CD4-positive, alpha-beta T cell (primary cell): ENCODE results near the gene AP1M2. TPM values are rescaled to one million over a fixed set of nuclear protein-coding genes. Genes with fewer than 3 reads are reported as not detected.
A peak's percentile ranks its signal among the peaks of the same experiment; 100 is the strongest.

ENCODE experiments used
- ATAC-seq: fragments of 200-7000 bp; cut with Tn5 transposase; one replicate; pipeline ENCODE4 v1.10.0; 2022; ENCODE audit warnings: mild to moderate bottlenecking; ENCODE audit not compliant: poor library complexity
- CTCF ChIA-PET: fragments of 350-600 bp; sonication (Branson Sonifier 250); formaldehyde crosslinking; loops from one replicate; lab custom pipeline; 2021; ENCODE audit warnings: antibody characterized with exemption, inconsistent platforms; lab: Charles Lee
- POLR2A ChIA-PET: fragments of 350-600 bp; sonication (Branson Sonifier 250); formaldehyde crosslinking; loops from one replicate; lab custom pipeline; 2021; ENCODE audit warnings: antibody characterized with exemption, inconsistent platforms; lab: Charles Lee
- DNase-seq, 14 experiments: peaks; one replicate each; pipeline ENCODE4 v3.0.0-alpha.2; 2013 to 2020; ENCODE audit warnings: mixed read lengths in 2 of 14
- H3K27ac ChIP-seq, 2 donors: one replicate each; pipeline versions ENCODE4 v1.5.1 to v1.7.0; 2013; ENCODE audit warnings: low read length in 2 of 2, low read depth in 1 of 2, mild to moderate bottlenecking in 1 of 2
- H3K27me3 ChIP-seq, 2 experiments: 1 replicate in 1 of 2; 2 replicates in 1 of 2; pipeline versions ENCODE4 v1.6.1 to v1.7.0; 2013; ENCODE audit warnings: low read length in 2 of 2, control low read depth in 1 of 2, mild to moderate bottlenecking in 1 of 2, moderate library complexity in 1 of 2; ENCODE audit not compliant: insufficient read depth in 2 of 2, control insufficient read depth in 1 of 2
- H3K36me3 ChIP-seq: one replicate; pipeline ENCODE4 v1.6.1; 2013; ENCODE audit warnings: low read length, control low read depth; ENCODE audit not compliant: insufficient read depth
- H3K4me1 ChIP-seq: one replicate; pipeline ENCODE4 v1.6.1; 2013; ENCODE audit warnings: low read length, control low read depth; ENCODE audit not compliant: insufficient read depth
- H3K4me3 ChIP-seq: one replicate; pipeline ENCODE4 v1.5.1; 2013; ENCODE audit warnings: mild to moderate bottlenecking, low read length, moderate library complexity
- H3K9me3 ChIP-seq, 2 experiments: 1 replicate in 1 of 2; 2 replicates in 1 of 2; pipeline versions ENCODE4 v1.6.1 to v1.7.0; 2013; ENCODE audit warnings: low read length in 2 of 2, mild to moderate bottlenecking in 2 of 2, control low read depth in 1 of 2, moderate library complexity in 1 of 2; ENCODE audit not compliant: control insufficient read depth in 1 of 2, insufficient read depth in 1 of 2
- H3K27ac Mint-ChIP-seq: one replicate; pipeline ENCODE4 v1.8.0; 2020; ENCODE audit warnings: mixed read lengths
- H3K27me3 Mint-ChIP-seq: one replicate; pipeline ENCODE4 v1.8.0; 2021; ENCODE audit warnings: mixed read lengths
- H3K36me3 Mint-ChIP-seq: one replicate; pipeline ENCODE4 v1.8.0; 2021; ENCODE audit warnings: low read depth, mixed read lengths
- H3K4me1 Mint-ChIP-seq: one replicate; pipeline ENCODE4 v1.8.0; 2021; ENCODE audit warnings: low read depth, mixed read lengths
- H3K4me3 Mint-ChIP-seq: one replicate; pipeline ENCODE4 v1.8.0; 2020; ENCODE audit warnings: mild to moderate bottlenecking, mixed read lengths
- H3K9me3 Mint-ChIP-seq: one replicate; pipeline ENCODE4 v1.8.0; 2020; ENCODE audit warnings: mixed read lengths
- intact Hi-C, 2 experiments: fragments of 100-400 bp; cut with DNase I in 1 of 2; cut with micrococcal nuclease in 1 of 2; formaldehyde crosslinking; loops; one replicate each; pipeline versions ENCODE4 v1.15.1 to v1.9.0; 2023 to 2025; cut with DNase I, micrococcal nuclease
- total RNA-seq, 174 experiments: library from RNA in 2 of 174; stranded (reverse) in 2 of 174; gene quantifications; one replicate each; pipeline ENCODE4 v1.2.3 and lab custom pipeline; 2021 to 2026
- TF ChIP-seq, protein P1 (sequence below): fragments of 200-600 bp; IDR thresholded peaks from one replicate; pipeline ENCODE4 v1.8.0; 2022; ENCODE audit warnings: antibody characterized with exemption, mild to moderate bottlenecking

Gene AP1M2
- total RNA-seq, 2 experiments from 2014 or later = 0.77 TPM; not detected in 1

DNA sequence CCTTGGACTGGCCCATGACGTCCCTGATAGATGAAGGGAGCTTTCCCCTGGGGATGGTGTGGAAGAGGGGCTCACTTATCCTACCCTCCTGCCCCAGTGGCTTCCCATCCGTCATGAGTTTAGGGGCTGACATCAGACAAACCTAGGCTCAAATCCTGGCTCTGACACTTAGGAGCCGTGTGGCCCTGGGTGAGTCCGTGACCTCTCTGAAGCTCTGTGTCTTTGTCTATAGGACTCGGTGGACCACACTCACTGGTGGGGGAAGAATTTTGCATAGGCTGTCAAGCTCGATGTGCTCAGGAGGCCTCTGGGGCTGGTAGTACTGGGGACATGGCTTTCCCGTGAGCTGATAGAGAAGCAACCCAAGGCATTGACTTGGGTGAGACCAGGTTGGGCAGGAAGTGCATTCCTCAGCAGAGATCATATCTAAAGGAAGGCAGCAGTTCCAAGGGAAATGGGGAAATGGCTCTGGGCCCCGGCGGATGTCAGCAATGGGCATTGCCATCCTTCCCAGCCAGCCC lies 17.4 kb upstream of the AP1M2 start:
- peak overlapping the region; percentile 99 to 100 for H3K27ac ChIP-seq
- H3K4me3 ChIP-seq = peak overlapping the region; percentile 96
- POLR2A ChIA-PET = interaction anchor here (0.7 to 5.0 kb wide), 13 partner anchors 9 to 271 kb away, joined by 3 to 82 read pairs (median 15); partner anchors contain the start of genes CDKN2D, DNM2, ILF3 and KRI1
- intact Hi-C loops = loop anchor here (2.0 to 5.0 kb wide), 4 partner anchors 24 to 48 kb away; partner anchors contain the start of gene ILF3 (in 1 of the 2)
- Mint-ChIP-seq H3K27me3 (no peaks in the 10 kb centered on the region), H3K4me1 (peaks cover 31% of the 10 kb centered on the region), H3K27ac (peak overlapping the region; percentile 95), H3K9me3 (no peaks in the 10 kb centered on the region), H3K36me3 (peaks cover 13% of the 10 kb centered on the region), H3K4me3 (peak overlapping the region; percentile 100)
- DNase-seq = peak in 6 of 14 experiments; percentile 14 to 42 (median 32)
- peaks cover 45% of the 10 kb centered on the region for H3K4me1 ChIP-seq
- CTCF ChIA-PET = interaction anchor here (1.3 to 5.4 kb wide), 4 partner anchors 18 to 48 kb away, joined by 4 to 27 read pairs (median 14); no protein-coding TSS in a partner anchor
- H3K36me3 ChIP-seq = no peaks in the 10 kb centered on the region
- no peaks in the 10 kb centered on the region for H3K27me3 ChIP-seq
- no peak for ATAC-seq
- H3K9me3 ChIP-seq = no peaks in the 10 kb centered on the region
- TF ChIP-seq, protein P1, sequence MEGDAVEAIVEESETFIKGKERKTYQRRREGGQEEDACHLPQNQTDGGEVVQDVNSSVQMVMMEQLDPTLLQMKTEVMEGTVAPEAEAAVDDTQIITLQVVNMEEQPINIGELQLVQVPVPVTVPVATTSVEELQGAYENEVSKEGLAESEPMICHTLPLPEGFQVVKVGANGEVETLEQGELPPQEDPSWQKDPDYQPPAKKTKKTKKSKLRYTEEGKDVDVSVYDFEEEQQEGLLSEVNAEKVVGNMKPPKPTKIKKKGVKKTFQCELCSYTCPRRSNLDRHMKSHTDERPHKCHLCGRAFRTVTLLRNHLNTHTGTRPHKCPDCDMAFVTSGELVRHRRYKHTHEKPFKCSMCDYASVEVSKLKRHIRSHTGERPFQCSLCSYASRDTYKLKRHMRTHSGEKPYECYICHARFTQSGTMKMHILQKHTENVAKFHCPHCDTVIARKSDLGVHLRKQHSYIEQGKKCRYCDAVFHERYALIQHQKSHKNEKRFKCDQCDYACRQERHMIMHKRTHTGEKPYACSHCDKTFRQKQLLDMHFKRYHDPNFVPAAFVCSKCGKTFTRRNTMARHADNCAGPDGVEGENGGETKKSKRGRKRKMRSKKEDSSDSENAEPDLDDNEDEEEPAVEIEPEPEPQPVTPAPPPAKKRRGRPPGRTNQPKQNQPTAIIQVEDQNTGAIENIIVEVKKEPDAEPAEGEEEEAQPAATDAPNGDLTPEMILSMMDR = no peak

DNA sequence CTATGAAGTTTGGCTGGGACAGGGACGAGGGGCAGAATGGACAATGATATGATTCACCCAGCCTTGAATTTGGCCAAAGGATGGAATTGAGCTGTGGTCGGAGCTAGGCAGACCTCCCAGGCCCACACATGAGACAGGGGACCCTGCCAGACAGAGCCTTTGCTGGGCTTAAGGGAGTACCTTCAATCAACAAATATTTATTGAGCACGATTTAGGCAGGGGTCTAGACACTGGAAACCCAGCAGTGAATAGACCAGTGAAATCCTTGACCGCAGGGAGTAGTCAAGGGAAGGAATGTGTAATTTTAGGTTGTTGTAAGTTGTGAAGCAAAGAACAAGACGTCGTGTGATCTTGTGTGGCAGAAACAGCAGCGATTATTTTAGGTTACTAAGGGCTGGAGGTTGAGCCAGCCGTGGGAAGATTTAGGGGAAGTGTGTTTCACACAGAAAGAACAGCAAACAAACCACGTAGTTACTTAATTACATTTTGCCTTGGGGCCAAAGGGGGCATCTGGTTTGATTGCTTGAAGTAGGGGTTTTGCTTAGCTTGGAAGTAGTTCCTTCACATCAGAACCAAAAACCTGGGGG lies 16.9 kb upstream of the AP1M2 start:
- ChIA-PET POLR2A (interaction anchor here (0.6 to 5.0 kb wide), 25 partner anchors 9 to 271 kb away, joined by 3 to 82 read pairs (median 5); partner anchors contain the start of genes CDKN2D, DNM2, ILF3 and KRI1), CTCF (interaction anchor here (1.3 to 5.4 kb wide), 4 partner anchors 18 to 49 kb away, joined by 4 to 27 read pairs (median 14); no protein-coding TSS in a partner anchor)
- H3K9me3 Mint-ChIP-seq = no peaks in the 10 kb centered on the region
- ATAC-seq = peak; percentile 27
- no peaks in the 10 kb centered on the region for H3K27me3 Mint-ChIP-seq
- Histone ChIP-seq H3K4me3 (peak overlapping the region; percentile 96), H3K36me3 (no peaks in the 10 kb centered on the region), H3K27me3 (no peaks in the 10 kb centered on the region), H3K9me3 (no peaks in the 10 kb centered on the region), H3K4me1 (peaks cover 44% of the 10 kb centered on the region), H3K27ac (peak overlapping the region; percentile 99 to 100)
- peaks cover 13% of the 10 kb centered on the region for H3K36me3 Mint-ChIP-seq
- H3K4me3 Mint-ChIP-seq = peak overlapping the region; percentile 100
- H3K4me1 Mint-ChIP-seq = peaks cover 31% of the 10 kb centered on the region
- intact Hi-C loops = loop anchor here (1.0 to 5.0 kb wide), 5 partner anchors 23 to 48 kb away; partner anchors contain the start of gene ILF3 (in 1 of the 2)
- TF ChIP-seq, protein P1 = no peak
- DNase-seq = peak in 12 of 14 experiments; percentile 15 to 73 (median 35)
- H3K27ac Mint-ChIP-seq = peak overlapping the region; percentile 95

DNA sequence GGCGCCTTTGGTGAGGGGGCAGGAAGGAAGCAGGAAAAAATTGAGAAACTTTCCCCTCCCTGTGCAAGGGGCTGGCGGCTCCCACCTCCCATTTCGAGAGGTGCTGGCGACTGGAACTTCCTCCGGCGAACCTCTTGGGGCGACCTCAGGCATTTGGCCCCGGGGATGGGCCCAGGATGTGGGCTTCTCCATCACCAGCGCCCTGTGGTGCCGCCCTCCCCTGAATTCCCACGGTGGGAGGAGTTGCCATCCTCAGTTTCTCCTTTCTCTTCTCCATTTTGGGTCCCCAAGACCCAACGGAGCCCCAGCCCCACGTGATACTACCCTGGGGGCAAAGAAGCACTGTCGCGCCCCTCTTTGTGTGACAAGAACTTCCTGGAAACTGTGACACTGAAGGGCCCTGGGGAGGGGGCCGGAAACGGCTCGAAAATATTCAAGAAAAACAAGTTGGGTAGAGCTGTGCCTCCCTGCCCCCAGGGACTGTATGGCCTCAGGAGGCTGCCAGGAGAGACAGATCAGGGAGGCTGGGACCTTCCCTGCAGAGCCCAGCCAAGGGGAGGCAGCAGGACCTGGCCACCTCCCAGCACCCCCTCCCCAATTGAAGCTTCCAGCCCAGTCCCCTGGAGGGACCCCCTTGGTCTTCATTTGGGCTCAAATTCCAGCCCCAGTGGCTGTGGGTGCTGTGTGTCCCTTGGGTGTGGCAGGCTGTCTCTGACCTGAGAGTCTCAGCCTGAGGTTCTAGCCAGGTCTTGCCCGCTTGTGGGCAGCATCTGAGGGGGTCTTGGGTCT lies 16.2 kb upstream of the AP1M2 start:
- ChIA-PET CTCF (interaction anchor here (1.3 to 5.4 kb wide), 4 partner anchors 19 to 50 kb away, joined by 4 to 27 read pairs (median 14); no protein-coding TSS in a partner anchor), POLR2A (interaction anchor here (0.6 to 5.0 kb wide), 26 partner anchors 9 to 270 kb away, joined by 3 to 82 read pairs (median 5); partner anchors contain the start of genes CDKN2D, DNM2, ILF3 and KRI1)
- H3K27ac Mint-ChIP-seq = peak overlapping the region; percentile 95
- H3K27me3 Mint-ChIP-seq = no peaks in the 10 kb centered on the region
- intact Hi-C loops = loop anchor here (1.0 to 5.0 kb wide), 3 partner anchors 22 to 49 kb away; partner anchors contain the start of gene ILF3 (in 1 of the 2)
- peaks cover 44% of the 10 kb centered on the region for H3K4me1 ChIP-seq
- H3K4me3 Mint-ChIP-seq = peak overlapping the region; percentile 100
- H3K27me3 ChIP-seq = no peaks in the 10 kb centered on the region
- peaks cover 31% of the 10 kb centered on the region for H3K4me1 Mint-ChIP-seq
- TF ChIP-seq, protein P1 = no peak
- no peaks in the 10 kb centered on the region for H3K36me3 ChIP-seq
- DNase-seq (peak; percentile 65 to 94 (median 81)), ATAC-seq (peak; percentile 58)
- peak overlapping the region; percentile 99 to 100 for H3K27ac ChIP-seq
- no peaks in the 10 kb centered on the region for H3K9me3 Mint-ChIP-seq
- no peaks in the 10 kb centered on the region for H3K9me3 ChIP-seq
- peaks cover 13% of the 10 kb centered on the region for H3K36me3 Mint-ChIP-seq
- peak overlapping the region; percentile 96 for H3K4me3 ChIP-seq
